IMR-90 (cell line): ENCODE measurements around the gene MRPL23. TPM values are rescaled to one million over a fixed set of nuclear protein-coding genes. Genes with fewer than 3 reads are reported as not detected.

ENCODE experiments used
- ATAC-seq: fragments of 200-7000 bp; cut with Tn5 transposase; 2 replicates; pipeline ENCODE4 v1.9.1; 2020; ENCODE audit warnings: low read depth, mild to moderate bottlenecking, moderate library complexity
- BruUV-seq: library from RNA; stranded (reverse); fragments of 400-500 nt; replicated peaks from 2 replicates; lab custom pipeline; 2021; lab: Mats Ljungman, UMichigan
- CTCF ChIA-PET: fragments of 300-600 bp; formaldehyde crosslinking; extraction: SDS; loops from one replicate; lab custom pipeline; 2021; ENCODE audit warnings: antibody characterized with exemption; lab: Yijun Ruan, JAX
- POLR2A ChIA-PET: fragments of 300-600 bp; sonication (Branson Sonifier 250); formaldehyde crosslinking; loops from one replicate; lab custom pipeline; 2022; ENCODE audit warnings: antibody characterized with exemption; ENCODE audit not compliant: unreplicated experiment; lab: Charles Lee
- DNase-seq: peaks from one replicate; pipeline ENCODE4 v3.0.0; 2013
- H2AFZ ChIP-seq: replicated peaks from 2 replicates; pipeline ENCODE3; 2013; ENCODE audit warnings: low read length, mild to moderate bottlenecking; ENCODE audit not compliant: poor library complexity
- H2AK5ac ChIP-seq: 2 replicates; pipeline ENCODE4 v1.6.1; 2013; ENCODE audit warnings: low read depth, low read length, inconsistent platforms
- H2AK9ac ChIP-seq: replicated peaks from 2 replicates; pipeline ENCODE3; 2013; ENCODE audit warnings: mild to moderate bottlenecking, low read depth, low read length, moderate library complexity; ENCODE audit not compliant: poor library complexity
- H2BK120ac ChIP-seq: 2 replicates; pipeline ENCODE4 v1.6.1; 2013; ENCODE audit warnings: low read depth, low read length, inconsistent platforms
- H2BK15ac ChIP-seq: 3 replicates; pipeline ENCODE4 v1.6.1; 2013; ENCODE audit warnings: low read depth, low read length, inconsistent platforms
- H2BK20ac ChIP-seq: 2 replicates; pipeline ENCODE4 v1.6.1; 2013; ENCODE audit warnings: low read depth, mild to moderate bottlenecking, inconsistent platforms, low read length, moderate library complexity
- H2BK5ac ChIP-seq: 2 replicates; pipeline ENCODE4 v1.6.1; 2013; ENCODE audit warnings: mild to moderate bottlenecking, low read depth, low read length, inconsistent platforms; ENCODE audit not compliant: poor library complexity, severe bottlenecking
- H3K14ac ChIP-seq: replicated peaks from 2 replicates; pipeline ENCODE4 v1.6.1; 2013; ENCODE audit warnings: low read depth, low read length, inconsistent platforms
- H3K18ac ChIP-seq: 2 replicates; pipeline ENCODE4 v1.6.1; 2013; ENCODE audit warnings: low read depth, low read length, control low read depth
- H3K23ac ChIP-seq: 2 replicates; pipeline ENCODE4 v1.6.1; 2013; ENCODE audit warnings: low read depth, low read length, inconsistent platforms
- H3K27ac ChIP-seq: 2 replicates; pipeline ENCODE4 v1.5.1; 2013; ENCODE audit warnings: mild to moderate bottlenecking, control low read depth, low read length; ENCODE audit not compliant: insufficient read depth
- H3K27me3 ChIP-seq: 2 replicates; pipeline ENCODE4 v1.6.1; 2013; ENCODE audit warnings: low read length; ENCODE audit not compliant: control insufficient read depth, insufficient read depth
- H3K36me3 ChIP-seq: 2 replicates; pipeline ENCODE4 v1.6.1; 2013; ENCODE audit warnings: low read length, mixed read lengths; ENCODE audit not compliant: control insufficient read depth, insufficient read depth
- H3K4ac ChIP-seq: 2 replicates; pipeline ENCODE4 v1.6.1; 2013; ENCODE audit warnings: low read depth, low read length, inconsistent platforms
- H3K4me1 ChIP-seq: 2 replicates; pipeline ENCODE4 v1.6.1; 2013; ENCODE audit warnings: low read length, mixed read lengths; ENCODE audit not compliant: control insufficient read depth, insufficient read depth
- H3K4me2 ChIP-seq: 2 replicates; pipeline ENCODE4 v1.6.1; 2013; ENCODE audit warnings: low read depth, mild to moderate bottlenecking, control low read depth, low read length, moderate library complexity
- H3K4me3 ChIP-seq: 2 replicates; pipeline ENCODE4 v1.5.1; 2013; ENCODE audit warnings: low read depth, mild to moderate bottlenecking, control low read depth, low read length, moderate library complexity; ENCODE audit not compliant: insufficient read depth
- H3K56ac ChIP-seq: 2 replicates; pipeline ENCODE4 v1.6.1; 2013; ENCODE audit warnings: low read length, inconsistent platforms; ENCODE audit not compliant: insufficient read depth; ENCODE audit errors: extremely low read depth
- H3K79me1 ChIP-seq, 2 experiments: 2 replicates each; pipeline ENCODE4 v1.6.1; 2013; ENCODE audit warnings: low read length in 2 of 2, inconsistent platforms in 1 of 2, low read depth in 1 of 2
- H3K9ac ChIP-seq: 2 replicates; pipeline ENCODE4 v1.6.1; 2013; ENCODE audit warnings: low read depth, low read length, control low read depth
- H3K9me1 ChIP-seq: 2 replicates; pipeline ENCODE4 v1.6.1; 2013; ENCODE audit warnings: low read length, inconsistent platforms; ENCODE audit not compliant: insufficient read depth
- H3K9me3 ChIP-seq: 2 replicates; pipeline ENCODE4 v1.6.1; 2013; ENCODE audit warnings: low read length; ENCODE audit not compliant: control insufficient read depth, insufficient read depth
- H4K20me1 ChIP-seq: 2 replicates; pipeline ENCODE4 v1.6.1; 2013; ENCODE audit warnings: low read length, inconsistent platforms; ENCODE audit not compliant: insufficient read depth
- H4K5ac ChIP-seq: 2 replicates; pipeline ENCODE4 v1.6.1; 2013; ENCODE audit warnings: mild to moderate bottlenecking, low read depth, low read length, control low read depth
- H4K8ac ChIP-seq, 2 experiments: 2 replicates each; pipeline ENCODE4 v1.6.1; 2013; ENCODE audit warnings: low read depth in 2 of 2, low read length in 2 of 2, control low read depth in 1 of 2, inconsistent platforms in 1 of 2
- H4K91ac ChIP-seq: 2 replicates; pipeline ENCODE4 v1.6.1; 2013; ENCODE audit warnings: low read depth, low read length, inconsistent platforms; ENCODE audit not compliant: insufficient read depth
- FOS ChIP-seq: fragments of 150-350 bp; IDR thresholded peaks from 2 replicates; pipeline ENCODE4 v1.6.1; 2016; ENCODE audit warnings: low read depth, low read length
- MXI1 ChIP-seq: IDR thresholded peaks from 2 replicates; pipeline ENCODE4 v1.6.1; 2012; ENCODE audit warnings: low read depth, mild to moderate bottlenecking, low read length, moderate library complexity, borderline replicate concordance
- RCOR1 ChIP-seq: IDR thresholded peaks from 2 replicates; pipeline ENCODE4 v1.6.1; 2012; ENCODE audit warnings: mild to moderate bottlenecking, low read length, improper control_type of control experiment; ENCODE audit not compliant: insufficient replicate concordance
- RFX5 ChIP-seq: IDR thresholded peaks from 2 replicates; pipeline ENCODE4 v1.8.0; 2012; ENCODE audit warnings: low read depth, mild to moderate bottlenecking, low read length, moderate library complexity
- WGBS, 2 experiments: methylation state at CpG; one replicate each; pipeline versions ENCODE4 v1.1.5 to v1.1.7; 2013; ENCODE audit warnings: missing lambda C conversion rate in 2 of 2; ENCODE audit not compliant: insufficient read length in 1 of 2; ENCODE audit errors: extremely low coverage in 2 of 2; 5-methylcytosine and 5-hydroxymethylcytosine counted together
- dilution Hi-C: fragments of 300-500 bp; cut with HindIII; formaldehyde crosslinking; loops from one replicate; pipeline ENCODE4 v1.14.3; 2018; ENCODE audit warnings: low sequenced_read_pairs; ENCODE audit not compliant: unreplicated experiment
- in situ Hi-C: fragments of 300-500 bp; cut with MboI; formaldehyde crosslinking; loops from 3 replicates; pipeline ENCODE4 v1.14.3; 2019; ENCODE audit warnings: low sequenced_read_pairs, inconsistent platforms, mixed read lengths
- intact Hi-C: fragments of 100-400 bp; cut with micrococcal nuclease; formaldehyde crosslinking; loops from 2 replicates; pipeline ENCODE4 v1.10.0; 2022
- polyA plus RNA-seq, 3 experiments: library from polyadenylated mRNA; depleted of rRNA; stranded (reverse); fragments of >200 nt; gene quantifications; 2 replicates each; pipeline ENCODE4 v1.2.3, GENCODE V29; 2012; ENCODE audit warnings: low replicate concordance in 1 of 3
- total RNA-seq: library from RNA; depleted of rRNA; stranded (reverse); fragments of >200 nt; gene quantifications from 2 replicates; pipeline ENCODE4 v1.2.3, GENCODE V29; 2012
- TF ChIP-seq, protein P1 (sequence below): conservative IDR thresholded peaks from 2 replicates; pipeline ENCODE4 v1.5.1; 2012; ENCODE audit warnings: mild to moderate bottlenecking, low read depth, low read length, improper control_type of control experiment

The MRPL23 gene
- total and polyA plus RNA-seq, 2 of the 4 experiments (the other 2 are of a cell fraction) = 68.4 to 114 TPM

DNA sequence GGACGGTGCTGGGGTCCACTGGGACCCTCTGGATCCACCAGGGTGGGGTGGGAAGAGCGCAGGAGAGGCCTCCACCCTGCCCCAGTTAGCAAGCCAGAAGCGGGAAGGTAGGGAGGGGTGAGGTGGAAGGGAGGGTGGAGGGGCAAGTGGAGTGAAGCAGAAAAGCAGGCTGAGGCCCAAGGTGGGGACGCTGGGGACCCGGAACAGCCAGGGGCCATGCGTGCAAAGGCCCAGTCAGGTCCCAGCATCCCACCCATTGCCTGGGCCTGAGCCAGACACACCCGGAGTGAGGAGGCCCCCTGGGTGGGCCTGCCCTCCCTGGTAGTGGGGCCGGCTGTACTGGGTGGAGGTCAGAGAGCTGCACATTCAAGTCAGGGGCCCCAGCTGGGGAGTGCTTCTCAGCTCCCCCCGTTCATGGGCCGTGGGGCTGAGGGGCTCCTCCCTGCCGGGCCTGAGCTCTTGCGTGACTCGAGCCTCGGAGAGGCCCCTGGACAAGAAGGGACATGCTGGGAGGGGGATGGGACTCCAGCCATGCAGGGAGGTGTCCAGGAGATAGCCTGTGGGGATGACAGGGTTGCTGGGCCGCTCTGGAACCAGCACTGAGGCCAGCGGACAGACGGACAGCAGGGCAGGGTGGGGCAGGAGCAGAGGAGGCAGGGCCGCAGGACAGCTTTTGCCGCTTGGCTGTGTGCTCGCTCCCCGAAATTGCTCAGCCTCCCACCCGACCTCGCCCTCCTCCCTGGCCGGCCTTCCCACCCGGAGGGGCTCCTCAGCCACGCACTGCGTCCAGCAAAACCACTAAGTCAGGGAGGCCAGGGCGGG, 19.9 kb upstream of the MRPL23 start:
- no peak overlapping the region for H3K4me3 ChIP-seq
- H3K4me2 ChIP-seq = no peak overlapping the region
- H4K5ac ChIP-seq = no peak overlapping the region
- H4K20me1 ChIP-seq = no peaks in the 10 kb centered on the region
- no peak overlapping the region for H2AK9ac ChIP-seq
- no peak overlapping the region for H4K91ac ChIP-seq
- no peaks in the 10 kb centered on the region for H3K9me3 ChIP-seq
- no peak overlapping the region for H3K9ac ChIP-seq
- no TSS peak for BruUV-seq
- H2AFZ ChIP-seq = no peak overlapping the region
- H2BK120ac ChIP-seq = no peak overlapping the region
- dilution Hi-C loops = no loop called here
- POLR2A ChIA-PET = no interaction called here
- ATAC-seq (no peak), DNase-seq (no peak)
- H3K4me1 ChIP-seq = no peaks in the 10 kb centered on the region
- CTCF ChIA-PET = interaction anchor here (0.5 kb wide), 1 partner anchor 103 kb away, joined by 4 read pairs; no protein-coding TSS in a partner anchor
- no peak overlapping the region for H2BK20ac ChIP-seq
- 63% methylated on average over 2 of the region's 28 CpGs; no CpG with 5 or more reads in 1 of the 2 experiments for WGBS, 2 experiments
- H3K56ac ChIP-seq = no peak overlapping the region
- in situ Hi-C loops = no loop called here
- H3K4ac ChIP-seq = no peak overlapping the region
- no peak overlapping the region for H3K23ac ChIP-seq
- no peak overlapping the region for H3K14ac ChIP-seq
- H3K79me1 ChIP-seq = no peaks in the 10 kb centered on the region
- intact Hi-C loops = no loop called here
- no peak overlapping the region for H2AK5ac ChIP-seq
- no peak overlapping the region for H3K27ac ChIP-seq
- H2BK5ac ChIP-seq = no peak overlapping the region
- no peaks in the 10 kb centered on the region for H3K9me1 ChIP-seq
- peaks cover 12% of the 10 kb centered on the region; the same call in 1 of the 2 replicates for H3K27me3 ChIP-seq
- no peaks in the 10 kb centered on the region for H3K36me3 ChIP-seq
- TF ChIP-seq RCOR1 (no peak), FOS (no peak), MXI1 (no peak), RFX5 (no peak)
- TF ChIP-seq, protein P1, sequence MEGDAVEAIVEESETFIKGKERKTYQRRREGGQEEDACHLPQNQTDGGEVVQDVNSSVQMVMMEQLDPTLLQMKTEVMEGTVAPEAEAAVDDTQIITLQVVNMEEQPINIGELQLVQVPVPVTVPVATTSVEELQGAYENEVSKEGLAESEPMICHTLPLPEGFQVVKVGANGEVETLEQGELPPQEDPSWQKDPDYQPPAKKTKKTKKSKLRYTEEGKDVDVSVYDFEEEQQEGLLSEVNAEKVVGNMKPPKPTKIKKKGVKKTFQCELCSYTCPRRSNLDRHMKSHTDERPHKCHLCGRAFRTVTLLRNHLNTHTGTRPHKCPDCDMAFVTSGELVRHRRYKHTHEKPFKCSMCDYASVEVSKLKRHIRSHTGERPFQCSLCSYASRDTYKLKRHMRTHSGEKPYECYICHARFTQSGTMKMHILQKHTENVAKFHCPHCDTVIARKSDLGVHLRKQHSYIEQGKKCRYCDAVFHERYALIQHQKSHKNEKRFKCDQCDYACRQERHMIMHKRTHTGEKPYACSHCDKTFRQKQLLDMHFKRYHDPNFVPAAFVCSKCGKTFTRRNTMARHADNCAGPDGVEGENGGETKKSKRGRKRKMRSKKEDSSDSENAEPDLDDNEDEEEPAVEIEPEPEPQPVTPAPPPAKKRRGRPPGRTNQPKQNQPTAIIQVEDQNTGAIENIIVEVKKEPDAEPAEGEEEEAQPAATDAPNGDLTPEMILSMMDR = no peak
- no peak overlapping the region for H2BK15ac ChIP-seq
- no peak overlapping the region for H3K18ac ChIP-seq
- H4K8ac ChIP-seq = no peak overlapping the region
